HL-60 (cell line): ENCODE results near the gene OGFOD2.

Experiments
- DNase-seq, 2 experiments: peaks; one replicate each; pipeline ENCODE4 v3.0.0-alpha.2; 2010 to 2020; ENCODE audit warnings: low read depth in 1 of 2, low spot score in 1 of 2
- H3K27ac ChIP-seq: fragments of 250-450 bp; sonication (Bioruptor Pico); replicated peaks from 2 replicates; pipeline ENCODE4 v1.5.1; 2020; ENCODE audit warnings: mild to moderate bottlenecking, moderate library complexity
- H3K27me3 ChIP-seq: fragments of 250-450 bp; sonication (Bioruptor Pico); 2 replicates; pipeline ENCODE4 v1.5.1; 2021; ENCODE audit warnings: mild to moderate bottlenecking, moderate library complexity; ENCODE audit not compliant: insufficient read depth, poor library complexity, severe bottlenecking
- H3K4me3 ChIP-seq: replicated peaks from 2 replicates; pipeline ENCODE4 v1.5.1; 2011; ENCODE audit warnings: mild to moderate bottlenecking, control low read depth, low read length; ENCODE audit not compliant: insufficient read depth
- CTCF ChIP-seq: IDR thresholded peaks from one replicate; pipeline ENCODE4 v1.5.1; 2011; ENCODE audit warnings: low read length, control low read depth, inconsistent platforms; ENCODE audit not compliant: insufficient read depth
- GABPA ChIP-seq: IDR thresholded peaks from 2 replicates; pipeline ENCODE4 v1.6.1; 2012; ENCODE audit warnings: low read depth
- POLR2AphosphoS5 ChIP-seq: IDR thresholded peaks from 2 replicates; pipeline ENCODE4 v1.6.1; 2012; ENCODE audit warnings: low read depth
- REST ChIP-seq: IDR thresholded peaks from 2 replicates; pipeline ENCODE4 v1.6.1; 2012; ENCODE audit warnings: low read depth; ENCODE audit not compliant: insufficient replicate concordance
- SPI1 ChIP-seq: IDR thresholded peaks from 2 replicates; pipeline ENCODE4 v1.6.1; 2012; ENCODE audit warnings: low read depth, mild to moderate bottlenecking, borderline replicate concordance

Gene OGFOD2

GRCh38 chr12:123026094-123026853, 51.2 kb downstream of the OGFOD2 start:
- Histone ChIP-seq H3K27ac (no peak overlapping the region), H3K4me3 (no peak overlapping the region), H3K27me3 (no peaks in the 10 kb centered on the region)
- DNase-seq, result no peak
- TF ChIP-seq CTCF (no peak), POLR2AphosphoS5 (no peak), GABPA (no peak), REST (no peak), SPI1 (no peak)

DNA sequence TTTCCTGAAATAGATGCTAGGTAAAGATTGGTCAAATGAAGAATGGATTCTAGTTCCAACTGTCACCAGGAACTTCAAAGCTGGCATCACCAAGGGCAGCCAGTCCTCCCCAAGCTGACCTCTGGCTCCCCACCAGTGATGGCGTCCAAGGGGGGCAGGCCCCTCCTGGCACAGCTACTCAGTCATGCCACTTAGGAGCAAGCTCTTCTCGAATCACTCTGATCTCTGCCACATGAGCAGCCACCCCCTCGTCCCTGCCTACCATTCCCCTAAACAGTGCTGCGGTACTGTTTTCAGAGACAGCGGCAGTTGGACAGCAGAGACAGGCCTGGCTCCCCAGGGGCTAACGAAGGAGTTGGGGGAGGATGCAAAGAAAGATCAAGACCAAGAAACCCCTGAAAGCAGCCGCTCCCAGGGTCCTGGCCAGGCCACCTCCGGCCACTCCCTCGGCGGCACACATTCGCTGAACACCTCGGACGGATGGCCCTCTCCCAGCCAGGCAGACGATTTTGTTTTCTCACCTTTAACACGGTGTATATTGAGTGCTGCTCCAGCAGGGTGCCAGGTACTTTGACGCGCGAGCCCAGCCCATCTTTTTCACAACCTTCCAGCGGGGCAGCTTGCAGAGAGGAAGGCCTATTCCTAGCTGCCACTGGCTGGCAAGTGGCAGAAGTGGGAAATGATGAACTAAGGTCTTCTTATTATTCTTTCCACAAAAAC, 52.8 kb downstream of the OGFOD2 start:
- Histone ChIP-seq H3K27me3 (no peaks in the 10 kb centered on the region), H3K4me3 (no peak overlapping the region), H3K27ac (no peak overlapping the region)
- DNase-seq, result no peak
- TF ChIP-seq CTCF, result no peak
- TF ChIP-seq SPI1, result no peak

GRCh38 chr12:123028475-123028874, 53.4 kb downstream of the OGFOD2 start:
- Histone ChIP-seq H3K27ac (no peak overlapping the region), H3K27me3 (no peaks in the 10 kb centered on the region), H3K4me3 (no peak overlapping the region)
- no peak for DNase-seq
- TF ChIP-seq SPI1, result no peak
- TF ChIP-seq REST, result no peak
- TF ChIP-seq CTCF, result no peak
- no peak for TF ChIP-seq POLR2AphosphoS5
- no peak for TF ChIP-seq GABPA
